Calu3 (cell line): ENCODE data around the gene WDFY3. TPM values are rescaled to one million over a fixed set of nuclear protein-coding genes. Genes with fewer than 3 reads are reported as not detected.

Experiments used
- BruUV-seq: library from RNA; stranded (reverse); fragments of 400-500 nt; replicated peaks from 2 replicates; lab custom pipeline; 2021; lab: Mats Ljungman, UMichigan
- CTCF ChIA-PET: fragments of 300-600 bp; sonication (Branson Sonifier 250); formaldehyde crosslinking; loops from one replicate; lab custom pipeline; 2022; ENCODE audit warnings: antibody characterized with exemption; lab: Charles Lee
- DNase-seq: peaks from one replicate; pipeline ENCODE4 v3.0.0; 2022
- H3K27ac Mint-ChIP-seq: one replicate; pipeline ENCODE4 v1.8.0; 2022; ENCODE audit warnings: mixed read lengths; ENCODE audit not compliant: unreplicated experiment
- H3K27me3 Mint-ChIP-seq: one replicate; pipeline ENCODE4 v1.8.0; 2022; ENCODE audit warnings: mixed read lengths; ENCODE audit not compliant: unreplicated experiment
- H3K36me3 Mint-ChIP-seq: one replicate; pipeline ENCODE4 v1.8.0; 2022; ENCODE audit warnings: mild to moderate bottlenecking, moderate library complexity, mixed read lengths; ENCODE audit not compliant: insufficient read depth, unreplicated experiment
- H3K4me1 Mint-ChIP-seq: one replicate; pipeline ENCODE4 v1.8.0; 2022; ENCODE audit warnings: mild to moderate bottlenecking, low read depth, mixed read lengths; ENCODE audit not compliant: unreplicated experiment
- H3K4me3 Mint-ChIP-seq: one replicate; pipeline ENCODE4 v1.8.0; 2022; ENCODE audit warnings: mild to moderate bottlenecking, low read depth, moderate library complexity, mixed read lengths; ENCODE audit not compliant: unreplicated experiment
- H3K9me3 Mint-ChIP-seq: one replicate; pipeline ENCODE4 v1.8.0; 2022; ENCODE audit warnings: low read depth, mixed read lengths; ENCODE audit not compliant: unreplicated experiment
- CTCF ChIP-seq: fragments of 200-600 bp; IDR thresholded peaks from one replicate; pipeline ENCODE4 v1.8.0; 2022; ENCODE audit warnings: antibody characterized with exemption; ENCODE audit not compliant: unreplicated experiment
- intact Hi-C: fragments of 100-400 bp; cut with micrococcal nuclease; formaldehyde crosslinking; loops from one replicate; pipeline ENCODE4 v1.10.0; 2022; ENCODE audit not compliant: unreplicated experiment
- total RNA-seq: library from RNA; stranded (reverse); gene quantifications from 2 replicates; pipeline ENCODE4 v1.2.3, GENCODE V29; 2022

WDFY3 gene
- total RNA-seq, 1 experiment from 2014 or later: 31.5 TPM

GRCh38 chr4:84897516-84897915, 69.0 kb downstream of the WDFY3 start:
- TF ChIP-seq CTCF: no peak
- peaks cover 21% of the 10 kb centered on the region for H3K4me1 Mint-ChIP-seq
- no peak for DNase-seq
- intact Hi-C loops: no loop called here
- H3K9me3 Mint-ChIP-seq: no peaks in the 10 kb centered on the region
- H3K36me3 Mint-ChIP-seq: no peaks in the 10 kb centered on the region
- no peak overlapping the region for H3K27ac Mint-ChIP-seq
- H3K27me3 Mint-ChIP-seq: no peaks in the 10 kb centered on the region
- CTCF ChIA-PET: no interaction called here
- H3K4me3 Mint-ChIP-seq: no peak overlapping the region
- no TSS peak for BruUV-seq

GRCh38 chr4:84895283-84895682, 71.2 kb downstream of the WDFY3 start:
- TF ChIP-seq CTCF: no peak
- intact Hi-C loops: no loop called here
- Mint-ChIP-seq H3K36me3 (no peaks in the 10 kb centered on the region), H3K27me3 (no peaks in the 10 kb centered on the region), H3K4me1 (peaks cover 21% of the 10 kb centered on the region), H3K27ac (no peak overlapping the region), H3K4me3 (no peak overlapping the region), H3K9me3 (no peaks in the 10 kb centered on the region)
- no TSS peak for BruUV-seq
- DNase-seq: no peak
- CTCF ChIA-PET: interaction anchor here (0.7 kb wide), 1 partner anchor 226 kb away, joined by 3 read pairs; no protein-coding TSS in a partner anchor

GRCh38 chr4:84894621-84895020, 71.9 kb downstream of the WDFY3 start:
- BruUV-seq: no TSS peak
- no peak overlapping the region for H3K4me3 Mint-ChIP-seq
- CTCF ChIA-PET: interaction anchor here (0.7 kb wide), 1 partner anchor 227 kb away, joined by 3 read pairs; no protein-coding TSS in a partner anchor
- peak; percentile 1 for DNase-seq
- H3K4me1 Mint-ChIP-seq: peaks cover 21% of the 10 kb centered on the region
- H3K36me3 Mint-ChIP-seq: no peaks in the 10 kb centered on the region
- H3K27ac Mint-ChIP-seq: no peak overlapping the region
- H3K9me3 Mint-ChIP-seq: no peaks in the 10 kb centered on the region
- intact Hi-C loops: no loop called here
- no peak for TF ChIP-seq CTCF
- no peaks in the 10 kb centered on the region for H3K27me3 Mint-ChIP-seq

GRCh38 chr4:84892950-84893349, 73.5 kb downstream of the WDFY3 start:
- no peak for DNase-seq
- intact Hi-C loops: no loop called here
- CTCF ChIA-PET: no interaction called here
- no peak for TF ChIP-seq CTCF
- no TSS peak for BruUV-seq
- Mint-ChIP-seq H3K27me3 (no peaks in the 10 kb centered on the region), H3K36me3 (no peaks in the 10 kb centered on the region), H3K4me3 (no peak overlapping the region), H3K27ac (no peak overlapping the region), H3K9me3 (no peaks in the 10 kb centered on the region), H3K4me1 (peaks cover 21% of the 10 kb centered on the region)
